Prostate gland (tissue), 2 donors: ENCODE measurements around the gene ERICH3. TPM values are rescaled to one million over a fixed set of nuclear protein-coding genes. Genes with fewer than 3 reads are reported as not detected.

Experiments
- DNase-seq: peaks from one replicate; pipeline ENCODE4 v3.0.0-alpha.2; 2019; ENCODE audit warnings: low spot score
- H3K27ac ChIP-seq, 2 donors: fragments of 200-600 bp; sonication (generic); 2 replicates each; pipeline ENCODE4 v1.5.1; 2017 to 2019
- H3K27me3 ChIP-seq: fragments of 200-600 bp; sonication (generic); replicated peaks from 2 replicates; pipeline ENCODE4 v1.5.1; 2019; ENCODE audit not compliant: insufficient read depth
- H3K36me3 ChIP-seq, 2 donors: fragments of 200-600 bp; sonication (generic); 1 replicate in 1 of 2; 2 replicates in 1 of 2; pipeline versions ENCODE4 v1.5.1 to v1.8.1; 2017 to 2019
- H3K4me1 ChIP-seq: fragments of 200-600 bp; sonication (generic); replicated peaks from 2 replicates; pipeline ENCODE4 v1.5.1; 2019
- H3K4me3 ChIP-seq, 2 donors: fragments of 200-600 bp; sonication (generic); 2 replicates each; pipeline ENCODE4 v1.5.1; 2017 to 2019
- H3K9me3 ChIP-seq: fragments of 200-600 bp; sonication (generic); 2 replicates; pipeline ENCODE4 v1.5.1; 2017
- POLR2A ChIP-seq: fragments of 450-650 bp; IDR thresholded peaks from one replicate; pipeline ENCODE4 v1.6.1; 2016; ENCODE audit warnings: antibody characterized with exemption, mild to moderate bottlenecking
- POLR2AphosphoS5 ChIP-seq: sonication (generic); formaldehyde crosslinking; IDR thresholded peaks from one replicate; pipeline ENCODE4 v1.6.1; 2017; ENCODE audit warnings: antibody characterized with exemption
- WGBS: methylation state at CpG from one replicate; pipeline ENCODE4 v1.1.5; 2018; 5-methylcytosine and 5-hydroxymethylcytosine counted together
- intact Hi-C: fragments of 100-400 bp; cut with DNase I; formaldehyde crosslinking; loops from one replicate; pipeline ENCODE4 v1.14.2; 2022
- total RNA-seq, 2 donors: library from RNA; depleted of rRNA; stranded (reverse); fragments of >200 nt; gene quantifications; one replicate each; pipeline ENCODE4 v1.1.0, GENCODE V29; 2016
- TF ChIP-seq, protein P1 (sequence below), 4 experiments: fragments of 200-600 bp in 2 of 4; fragments of 450-650 bp in 2 of 4; sonication (generic) in 2 of 4; IDR thresholded peaks; 1 replicate in 3 of 4; 2 replicates in 1 of 4; pipeline ENCODE4 v1.5.1; 2016 to 2019; ENCODE audit warnings: antibody characterized with exemption in 4 of 4, mild to moderate bottlenecking in 2 of 4, moderate library complexity in 2 of 4

ERICH3 gene
- total RNA-seq, 2 donors from 2014 or later: 3.3 TPM; not detected in 1

GRCh38 chr1:74578101-74578500 lies 95.5 kb downstream of the ERICH3 start:
- no peak for DNase-seq
- TF ChIP-seq, protein P1, sequence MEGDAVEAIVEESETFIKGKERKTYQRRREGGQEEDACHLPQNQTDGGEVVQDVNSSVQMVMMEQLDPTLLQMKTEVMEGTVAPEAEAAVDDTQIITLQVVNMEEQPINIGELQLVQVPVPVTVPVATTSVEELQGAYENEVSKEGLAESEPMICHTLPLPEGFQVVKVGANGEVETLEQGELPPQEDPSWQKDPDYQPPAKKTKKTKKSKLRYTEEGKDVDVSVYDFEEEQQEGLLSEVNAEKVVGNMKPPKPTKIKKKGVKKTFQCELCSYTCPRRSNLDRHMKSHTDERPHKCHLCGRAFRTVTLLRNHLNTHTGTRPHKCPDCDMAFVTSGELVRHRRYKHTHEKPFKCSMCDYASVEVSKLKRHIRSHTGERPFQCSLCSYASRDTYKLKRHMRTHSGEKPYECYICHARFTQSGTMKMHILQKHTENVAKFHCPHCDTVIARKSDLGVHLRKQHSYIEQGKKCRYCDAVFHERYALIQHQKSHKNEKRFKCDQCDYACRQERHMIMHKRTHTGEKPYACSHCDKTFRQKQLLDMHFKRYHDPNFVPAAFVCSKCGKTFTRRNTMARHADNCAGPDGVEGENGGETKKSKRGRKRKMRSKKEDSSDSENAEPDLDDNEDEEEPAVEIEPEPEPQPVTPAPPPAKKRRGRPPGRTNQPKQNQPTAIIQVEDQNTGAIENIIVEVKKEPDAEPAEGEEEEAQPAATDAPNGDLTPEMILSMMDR (IDR thresholded peaks at IDR 0.05): no peak
- no peak for TF ChIP-seq POLR2A
- TF ChIP-seq POLR2AphosphoS5: no peak
- H3K4me3 ChIP-seq: no peak overlapping the region
- H3K27me3 ChIP-seq: no peaks in the 10 kb centered on the region
- no peaks in the 10 kb centered on the region for H3K9me3 ChIP-seq
- no peaks in the 10 kb centered on the region for H3K4me1 ChIP-seq
- H3K27ac ChIP-seq: no peak overlapping the region
- no peaks in the 10 kb centered on the region for H3K36me3 ChIP-seq
- WGBS: 71% methylated on average over 2 of the region's 2 CpGs
- intact Hi-C loops: no loop called here

- no peaks in the 10 kb centered on the region for H3K27me3 ChIP-seq
- no peak overlapping the region for H3K27ac ChIP-seq
- H3K4me1 ChIP-seq: no peaks in the 10 kb centered on the region
- DNase-seq: no peak
- H3K4me3 ChIP-seq: no peak overlapping the region
- H3K36me3 ChIP-seq: no peaks in the 10 kb centered on the region
- H3K9me3 ChIP-seq: no peaks in the 10 kb centered on the region
- WGBS: 73% methylated on average over 6 of the region's 6 CpGs
- TF ChIP-seq POLR2AphosphoS5 (no peak), POLR2A (no peak)
- TF ChIP-seq, protein P1 (IDR thresholded peaks at IDR 0.05): no peak
- intact Hi-C loops: no loop called here
Observed at GRCh38 chr1:74571891-74572290, 101.7 kb downstream of the ERICH3 start.

DNA sequence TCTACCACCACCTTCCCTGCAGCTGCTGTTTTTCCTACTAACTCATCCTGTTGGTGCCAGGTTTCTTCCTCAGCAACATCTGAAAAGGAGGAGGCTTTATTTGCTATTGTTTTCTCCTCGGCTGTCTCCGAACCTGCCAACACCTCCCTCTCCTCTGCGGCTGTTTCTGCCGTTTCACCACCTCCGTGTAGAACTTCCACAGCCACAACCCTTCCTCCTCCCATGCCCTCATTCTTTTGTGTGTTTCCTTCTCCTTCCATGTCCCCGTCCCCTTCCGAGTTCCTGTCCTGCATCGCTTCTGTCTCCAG lies 102.1 kb downstream of the ERICH3 start:
- H3K4me3 ChIP-seq: no peak overlapping the region
- TF ChIP-seq POLR2AphosphoS5 (no peak), POLR2A (no peak)
- TF ChIP-seq, protein P1 (IDR thresholded peaks at IDR 0.05): no peak
- H3K27me3 ChIP-seq: no peaks in the 10 kb centered on the region
- 47% methylated on average over 8 of the region's 8 CpGs for WGBS
- no peaks in the 10 kb centered on the region for H3K9me3 ChIP-seq
- no peaks in the 10 kb centered on the region for H3K4me1 ChIP-seq
- intact Hi-C loops: no loop called here
- no peak for DNase-seq
- no peak overlapping the region for H3K27ac ChIP-seq
- H3K36me3 ChIP-seq: no peaks in the 10 kb centered on the region

- Histone ChIP-seq H3K27me3 (no peaks in the 10 kb centered on the region), H3K9me3 (no peaks in the 10 kb centered on the region), H3K4me3 (no peak overlapping the region), H3K36me3 (no peaks in the 10 kb centered on the region), H3K4me1 (no peaks in the 10 kb centered on the region), H3K27ac (no peak overlapping the region)
- intact Hi-C loops: no loop called here
- TF ChIP-seq POLR2A: no peak
- WGBS: 30% methylated on average over 14 of the region's 14 CpGs
- no peak for DNase-seq
Observed at GRCh38 chr1:74570797-74571492, 102.6 kb downstream of the ERICH3 start.

DNA sequence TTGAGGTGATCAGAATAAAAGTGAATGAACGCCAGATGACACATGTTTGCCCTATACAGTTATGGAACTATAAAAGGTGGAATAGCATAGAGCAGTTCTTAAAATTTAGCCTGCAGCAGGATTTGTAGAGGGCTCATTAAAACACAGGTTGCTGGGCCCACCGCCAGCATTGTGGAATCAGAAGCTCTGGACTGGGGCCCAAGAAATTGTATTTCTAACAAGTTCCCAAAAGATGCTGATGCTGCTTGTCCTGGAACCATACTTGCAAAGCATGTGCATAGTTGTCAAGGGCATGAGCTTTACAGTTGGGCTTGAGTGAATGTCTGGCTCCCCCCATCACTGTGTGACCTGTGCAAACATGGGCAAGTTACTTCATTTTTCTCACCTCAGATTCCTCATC lies 123.7 kb downstream of the ERICH3 start:
- intact Hi-C loops: no loop called here
- no peak overlapping the region for H3K4me3 ChIP-seq
- H3K36me3 ChIP-seq: no peaks in the 10 kb centered on the region

More for the DNA sequence above, 123.7 kb downstream of the ERICH3 start:
- Histone ChIP-seq H3K4me1 (no peaks in the 10 kb centered on the region), H3K27ac (no peak overlapping the region), H3K9me3 (no peaks in the 10 kb centered on the region), H3K27me3 (no peaks in the 10 kb centered on the region)
- no peak for TF ChIP-seq POLR2A
- TF ChIP-seq POLR2AphosphoS5: no peak
- TF ChIP-seq, protein P1 (IDR thresholded peaks at IDR 0.05): no peak
- 61% methylated on average over 2 of the region's 2 CpGs for WGBS
- DNase-seq: no peak
